ENCODE results near the gene TLCD4. TPM values are rescaled to one million over a fixed set of nuclear protein-coding genes. Genes with fewer than 3 reads are reported as not detected.
"Not testable (repeated sequence)": the region's sequence is repeated elsewhere in the genome, so short reads cannot be mapped to it uniquely, and the experiment has no call there.

TLCD4 gene
- polyA plus RNA-seq, 1 donor (not counting 4 experiments of a cell fraction or from before 2014, with no cell fraction given) = 0.01 TPM

GRCh38 chr1:95088303-95088702 is 28.9 kb upstream of the TLCD4 start:
- no peaks in the 10 kb centered on the region for H3K9me1 ChIP-seq (ENCODE audit: control insufficient read depth, extremely low read depth, insufficient read depth, low read length)
- no peaks in the 10 kb centered on the region for H3K27me3 ChIP-seq (ENCODE audit: control insufficient read depth, extremely low read depth, insufficient read depth, low read length)
- dilution Hi-C loops (cut with MboI; ENCODE audit: extremely low pct_ligation_motif_present, low sequenced_read_pairs) = no loop called here
- H3K4me3 ChIP-seq (ENCODE audit: control insufficient read depth in 2 of 3, extremely low read depth in 1 of 3, insufficient read depth in 2 of 3, low read depth in 1 of 3, low read length in 3 of 3) = no peak overlapping the region
- DNase-seq (ENCODE audit: low read depth, low spot score) (no peak), FAIRE-seq (no peak)
- peaks cover 2% of the 10 kb centered on the region for H3K9me3 ChIP-seq (ENCODE audit: control insufficient read depth, low read depth, low read length)
- H4K20me1 ChIP-seq (ENCODE audit: control insufficient read depth, extremely low read depth, insufficient read depth, low read length) = no peaks in the 10 kb centered on the region
- no peak for TF ChIP-seq EZH2 (IDR thresholded peaks at IDR 0.05; ENCODE audit: low read length)
- no peak for TF ChIP-seq CTCF (optimal IDR thresholded peaks at IDR 0.05 in 1 of 3, IDR thresholded peaks at IDR 0.05 in 1 of 3, conservative IDR thresholded peaks at IDR 0.05 in 1 of 3; ENCODE audit: extremely low read depth in 1 of 3, insufficient read depth in 2 of 3, low read length in 3 of 3)
- H3K36me3 ChIP-seq (ENCODE audit: control insufficient read depth in 2 of 2, extremely low read depth in 1 of 2, insufficient read depth in 2 of 2, low read length in 2 of 2) = no peaks in the 10 kb centered on the region
- H3K27ac ChIP-seq (ENCODE audit: control insufficient read depth, insufficient read depth, low read length) = no peak overlapping the region
- H3K4me2 ChIP-seq (ENCODE audit: control insufficient read depth, extremely low read depth, insufficient read depth, low read depth, low read length) = no peak overlapping the region
- no peaks in the 10 kb centered on the region for H3K79me2 ChIP-seq (ENCODE audit: control insufficient read depth, insufficient read depth, low read length)
- no peak overlapping the region for H3K9ac ChIP-seq (ENCODE audit: control insufficient read depth, extremely low read depth, insufficient read depth, low read length)
- H3K4me1 ChIP-seq (ENCODE audit: control insufficient read depth, extremely low read depth, insufficient read depth, low read length) = peaks cover 6% of the 10 kb centered on the region
- H2AFZ ChIP-seq (ENCODE audit: control insufficient read depth, low read length) = no peak overlapping the region

- no peaks in the 10 kb centered on the region for H3K36me3 ChIP-seq (ENCODE audit: control insufficient read depth in 2 of 2, extremely low read depth in 1 of 2, insufficient read depth in 2 of 2, low read length in 2 of 2)
- H4K20me1 ChIP-seq (ENCODE audit: control insufficient read depth, extremely low read depth, insufficient read depth, low read length) = no peaks in the 10 kb centered on the region
- FAIRE-seq (no peak), DNase-seq (ENCODE audit: low read depth, low spot score) (no peak)
- no peak overlapping the region for H3K4me2 ChIP-seq (ENCODE audit: control insufficient read depth, extremely low read depth, insufficient read depth, low read depth, low read length)
- H3K4me3 ChIP-seq (ENCODE audit: control insufficient read depth in 2 of 3, extremely low read depth in 1 of 3, insufficient read depth in 2 of 3, low read depth in 1 of 3, low read length in 3 of 3) = no peak overlapping the region
- TF ChIP-seq CTCF (optimal IDR thresholded peaks at IDR 0.05 in 1 of 3, IDR thresholded peaks at IDR 0.05 in 1 of 3, conservative IDR thresholded peaks at IDR 0.05 in 1 of 3; ENCODE audit: extremely low read depth in 1 of 3, insufficient read depth in 2 of 3, low read length in 3 of 3) (no peak), EZH2 (IDR thresholded peaks at IDR 0.05; ENCODE audit: low read length) (no peak)
- no peaks in the 10 kb centered on the region for H3K27me3 ChIP-seq (ENCODE audit: control insufficient read depth, extremely low read depth, insufficient read depth, low read length)
- peaks cover 2% of the 10 kb centered on the region for H3K9me3 ChIP-seq (ENCODE audit: control insufficient read depth, low read depth, low read length)
- dilution Hi-C loops (cut with MboI; ENCODE audit: extremely low pct_ligation_motif_present, low sequenced_read_pairs) = no loop called here
- no peaks in the 10 kb centered on the region for H3K79me2 ChIP-seq (ENCODE audit: control insufficient read depth, insufficient read depth, low read length)
- no peak overlapping the region for H2AFZ ChIP-seq (ENCODE audit: control insufficient read depth, low read length)
- H3K4me1 ChIP-seq (ENCODE audit: control insufficient read depth, extremely low read depth, insufficient read depth, low read length) = peaks cover 6% of the 10 kb centered on the region
- no peak overlapping the region for H3K9ac ChIP-seq (ENCODE audit: control insufficient read depth, extremely low read depth, insufficient read depth, low read length)
- H3K27ac ChIP-seq (ENCODE audit: control insufficient read depth, insufficient read depth, low read length) = no peak overlapping the region
- H3K9me1 ChIP-seq (ENCODE audit: control insufficient read depth, extremely low read depth, insufficient read depth, low read length) = no peaks in the 10 kb centered on the region
These were observed 27.4 kb upstream of the TLCD4 start for GRCh38 chr1:95089650-95090287.

DNA sequence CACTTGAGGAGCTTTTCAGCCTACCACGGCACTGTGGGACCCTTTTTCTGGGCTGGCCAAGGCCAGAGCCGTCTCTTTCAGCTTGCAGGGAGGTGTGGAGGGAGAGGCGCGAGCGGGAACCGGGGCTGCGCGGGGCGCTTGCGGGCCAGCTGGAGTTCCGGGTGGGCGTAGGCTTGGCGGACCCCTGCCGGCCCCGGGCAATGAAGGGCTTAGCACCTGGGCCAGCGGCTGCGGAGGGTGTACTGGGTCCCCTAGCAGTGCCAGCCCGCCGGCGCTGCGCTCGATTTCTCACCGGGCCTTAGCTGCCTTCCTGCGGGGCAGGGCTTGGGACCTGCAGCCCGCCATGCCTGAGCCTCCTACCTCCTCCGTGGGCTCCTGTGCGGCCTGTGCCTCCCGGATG is 25.9 kb upstream of the TLCD4 start:
- FAIRE-seq; H3K9ac ChIP-seq (ENCODE audit: control insufficient read depth, extremely low read depth, insufficient read depth, low read length); H4K20me1 ChIP-seq (ENCODE audit: control insufficient read depth, extremely low read depth, insufficient read depth, low read length); H3K4me2 ChIP-seq (ENCODE audit: control insufficient read depth, extremely low read depth, insufficient read depth, low read depth, low read length); H3K36me3 ChIP-seq (ENCODE audit: control insufficient read depth in 2 of 2, extremely low read depth in 1 of 2, insufficient read depth in 2 of 2, low read length in 2 of 2); H3K4me3 ChIP-seq (ENCODE audit: control insufficient read depth in 2 of 3, extremely low read depth in 1 of 3, insufficient read depth in 2 of 3, low read depth in 1 of 3, low read length in 3 of 3); dilution Hi-C loops (cut with MboI; ENCODE audit: extremely low pct_ligation_motif_present, low sequenced_read_pairs); H3K79me2 ChIP-seq (ENCODE audit: control insufficient read depth, insufficient read depth, low read length); H2AFZ ChIP-seq (ENCODE audit: control insufficient read depth, low read length); DNase-seq (ENCODE audit: low read depth, low spot score); H3K27ac ChIP-seq (ENCODE audit: control insufficient read depth, insufficient read depth, low read length); H3K27me3 ChIP-seq (ENCODE audit: control insufficient read depth, extremely low read depth, insufficient read depth, low read length); H3K9me3 ChIP-seq (ENCODE audit: control insufficient read depth, low read depth, low read length); H3K4me1 ChIP-seq (ENCODE audit: control insufficient read depth, extremely low read depth, insufficient read depth, low read length); H3K9me1 ChIP-seq (ENCODE audit: control insufficient read depth, extremely low read depth, insufficient read depth, low read length): not testable (repeated sequence)

DNA sequence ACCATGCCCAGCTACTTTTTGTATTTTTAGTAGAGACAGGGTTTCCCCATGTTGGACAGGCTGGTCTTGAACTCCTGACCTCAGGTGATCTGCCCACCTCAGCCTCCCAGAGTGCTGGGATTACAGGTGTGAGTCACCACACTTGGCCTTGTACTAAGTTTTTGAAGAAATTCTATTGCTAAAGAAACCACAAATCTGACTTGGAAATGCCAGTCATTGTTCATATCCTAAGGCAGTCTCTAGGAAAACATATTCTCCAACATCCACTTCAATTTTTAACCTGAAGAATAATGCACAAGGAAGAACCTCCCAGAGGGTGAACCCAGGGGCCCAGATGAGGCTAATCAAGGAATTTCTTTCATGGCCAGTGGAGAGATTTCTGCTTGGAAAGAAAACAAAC is 24.3 kb upstream of the TLCD4 start:
- H3K79me2 ChIP-seq (ENCODE audit: control insufficient read depth, insufficient read depth, low read length); H3K9ac ChIP-seq (ENCODE audit: control insufficient read depth, extremely low read depth, insufficient read depth, low read length); FAIRE-seq; H3K4me2 ChIP-seq (ENCODE audit: control insufficient read depth, extremely low read depth, insufficient read depth, low read depth, low read length); H2AFZ ChIP-seq (ENCODE audit: control insufficient read depth, low read length); H3K9me1 ChIP-seq (ENCODE audit: control insufficient read depth, extremely low read depth, insufficient read depth, low read length); H3K9me3 ChIP-seq (ENCODE audit: control insufficient read depth, low read depth, low read length); H4K20me1 ChIP-seq (ENCODE audit: control insufficient read depth, extremely low read depth, insufficient read depth, low read length); H3K4me3 ChIP-seq (ENCODE audit: control insufficient read depth in 2 of 3, extremely low read depth in 1 of 3, insufficient read depth in 2 of 3, low read depth in 1 of 3, low read length in 3 of 3); H3K27ac ChIP-seq (ENCODE audit: control insufficient read depth, insufficient read depth, low read length); H3K4me1 ChIP-seq (ENCODE audit: control insufficient read depth, extremely low read depth, insufficient read depth, low read length); H3K36me3 ChIP-seq (ENCODE audit: control insufficient read depth in 2 of 2, extremely low read depth in 1 of 2, insufficient read depth in 2 of 2, low read length in 2 of 2); H3K27me3 ChIP-seq (ENCODE audit: control insufficient read depth, extremely low read depth, insufficient read depth, low read length); dilution Hi-C loops (cut with MboI; ENCODE audit: extremely low pct_ligation_motif_present, low sequenced_read_pairs); DNase-seq (ENCODE audit: low read depth, low spot score): not testable (repeated sequence)

Measured in keratinocyte (primary cell).